ENCODE measurements around the gene MLST8.

Gene MLST8

DNA sequence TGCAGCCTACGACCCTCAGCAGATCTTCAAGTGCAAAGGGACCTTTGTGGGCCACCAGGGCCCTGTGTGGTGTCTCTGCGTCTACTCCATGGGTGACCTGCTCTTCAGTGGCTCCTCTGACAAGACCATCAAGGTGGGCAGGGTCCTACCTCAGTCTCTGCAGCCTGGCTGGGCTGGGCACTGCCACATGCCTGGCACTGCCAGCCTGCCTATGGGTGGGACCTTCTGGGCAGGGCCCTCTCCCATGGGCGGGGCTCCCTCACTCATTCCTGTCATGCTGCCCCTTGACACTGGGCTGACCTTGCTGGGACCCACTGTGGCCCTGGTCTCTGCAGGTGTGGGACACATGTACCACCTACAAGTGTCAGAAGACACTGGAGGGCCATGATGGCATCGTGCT, 31.3 kb upstream of the MLST8 start:
- DNase-seq: no peak

DNA sequence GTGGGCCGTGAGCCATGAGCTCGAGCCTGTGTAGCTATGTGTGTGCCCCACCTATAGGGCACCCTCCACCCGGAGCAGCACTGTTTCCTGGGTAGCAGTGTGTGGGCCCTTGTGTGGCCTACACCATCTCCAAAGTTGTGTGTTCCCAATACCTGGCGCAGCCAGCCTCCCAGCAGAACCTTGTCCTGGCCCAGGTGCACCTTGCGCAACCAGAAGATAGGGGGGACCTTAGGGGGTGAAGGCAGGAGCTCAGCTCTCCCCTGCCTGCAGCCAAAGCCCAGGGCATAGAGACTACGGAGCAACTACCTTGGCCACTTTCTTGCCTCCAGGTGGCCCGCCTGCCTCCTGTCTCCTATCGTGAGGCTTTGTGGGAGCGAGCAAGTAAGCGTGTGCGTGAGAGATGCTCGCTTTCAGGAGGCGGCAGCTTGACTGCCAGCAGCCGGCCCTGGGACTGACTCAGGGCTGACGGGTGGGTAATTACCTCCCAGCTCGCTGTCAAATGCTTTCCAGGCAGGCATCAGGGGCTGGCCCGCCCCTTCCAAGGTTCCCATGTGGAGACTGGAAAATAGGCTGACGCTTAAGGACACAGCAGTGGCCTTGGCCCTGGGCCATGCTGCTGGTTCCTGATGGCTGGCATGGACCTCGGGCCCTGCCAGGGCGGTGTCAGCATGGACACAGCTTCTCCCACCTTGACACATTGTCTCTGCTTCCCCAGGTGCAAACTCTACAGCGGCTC, 30.7 kb upstream of the MLST8 start:
- DNase-seq: no peak

DNA sequence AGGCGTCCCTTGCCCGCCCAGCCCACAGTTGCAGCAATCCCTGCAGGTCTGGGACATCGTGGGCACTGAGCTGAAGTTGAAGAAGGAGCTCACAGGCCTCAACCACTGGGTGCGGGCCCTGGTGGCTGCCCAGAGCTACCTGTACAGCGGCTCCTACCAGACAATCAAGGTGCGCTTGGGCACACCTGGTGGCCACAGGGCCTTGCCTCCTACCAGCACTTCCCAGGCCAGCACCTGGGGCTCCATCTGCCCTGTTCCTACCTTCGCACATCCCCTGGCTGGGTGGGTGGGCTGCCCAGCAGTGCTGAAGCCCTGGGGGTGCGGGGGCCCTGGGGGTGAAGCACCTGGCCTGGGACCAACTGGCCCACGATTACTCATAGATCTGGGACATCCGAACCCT, 29.8 kb upstream of the MLST8 start:
- no peak for DNase-seq

DNA sequence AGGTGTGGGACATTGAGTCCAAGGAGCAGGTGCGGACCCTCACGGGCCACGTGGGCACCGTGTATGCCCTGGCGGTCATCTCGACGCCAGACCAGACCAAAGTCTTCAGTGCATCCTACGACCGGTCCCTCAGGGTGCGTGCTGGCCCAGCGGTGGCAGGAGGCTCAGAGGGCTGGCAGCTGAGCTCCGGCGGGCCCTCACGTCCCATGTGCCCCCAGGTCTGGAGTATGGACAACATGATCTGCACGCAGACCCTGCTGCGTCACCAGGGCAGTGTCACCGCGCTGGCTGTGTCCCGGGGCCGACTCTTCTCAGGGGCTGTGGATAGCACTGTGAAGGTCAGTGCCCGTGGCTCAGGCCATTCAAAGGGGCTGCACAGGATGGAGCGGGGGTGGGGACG, 29.2 kb upstream of the MLST8 start:
- DNase-seq: no peak

DNA sequence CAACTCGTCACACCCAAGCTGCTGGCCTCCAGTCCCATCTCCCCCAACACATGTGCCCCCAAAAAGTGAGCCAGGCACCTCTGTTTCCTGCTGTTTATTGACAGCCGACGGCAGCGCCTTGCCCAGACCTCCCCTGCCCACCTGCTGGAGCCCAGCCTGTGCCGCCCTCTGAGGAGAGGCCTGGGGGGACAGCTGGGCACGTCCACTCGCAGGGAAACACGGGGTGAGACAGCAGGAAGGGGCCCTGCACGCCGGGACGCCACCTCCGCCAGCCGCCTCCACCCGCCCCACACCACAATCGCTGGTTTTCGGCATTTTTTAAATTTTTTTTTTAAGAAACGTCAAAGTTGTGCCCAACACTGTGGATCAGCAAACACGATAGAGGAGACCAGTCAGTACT, 28.2 kb upstream of the MLST8 start:
- DNase-seq: no peak

GRCh38 chr16:2177561-2177960, 27.7 kb upstream of the MLST8 start:
- no peak for DNase-seq

DNA sequence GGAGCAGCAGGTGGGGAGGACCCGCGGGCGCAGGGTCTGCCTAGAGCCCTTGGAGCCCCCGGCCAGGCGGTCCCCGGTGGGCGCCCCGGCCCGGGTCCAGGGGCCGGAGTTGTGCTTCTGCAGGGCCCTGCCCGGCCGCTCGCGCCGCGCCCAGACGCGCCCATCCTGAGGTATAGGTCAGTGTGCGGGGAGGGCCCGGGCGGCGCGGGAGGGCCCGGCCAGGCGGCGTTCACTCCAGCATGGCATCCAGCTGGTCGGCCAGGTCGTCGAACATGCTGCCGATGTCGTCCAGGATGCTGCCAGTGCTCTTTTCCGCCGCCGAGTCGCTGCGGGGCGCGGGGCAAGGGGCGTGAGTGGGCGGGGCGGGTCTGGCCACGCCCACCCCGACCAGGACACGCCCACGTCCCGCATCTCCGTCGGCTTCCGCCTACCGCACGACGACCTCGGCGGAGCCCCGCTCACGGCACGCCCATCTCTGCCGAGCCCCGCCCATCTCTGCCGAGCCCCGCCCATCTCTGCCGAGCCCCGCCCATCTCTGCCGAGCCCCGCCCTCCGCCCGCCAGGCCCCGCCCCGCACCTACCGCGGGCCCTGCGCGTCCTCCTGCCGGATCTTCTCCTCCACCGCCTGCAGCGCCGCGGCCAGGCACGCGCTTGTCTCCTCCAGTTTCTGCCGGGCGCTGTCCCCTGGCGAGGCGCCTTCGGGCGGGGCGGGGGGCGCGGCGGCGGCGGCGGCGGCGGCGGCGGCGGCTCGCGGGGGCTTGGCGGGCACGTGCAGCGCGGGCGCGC, 26.7 kb upstream of the MLST8 start:
- DNase-seq: peak in 1 of 2 donors; percentile 14

- no peak for DNase-seq
Observed at GRCh38 chr16:2179107-2179501, 26.1 kb upstream of the MLST8 start.

- DNase-seq: no peak
Observed at GRCh38 chr16:2179576-2179975, 25.7 kb upstream of the MLST8 start.

DNA sequence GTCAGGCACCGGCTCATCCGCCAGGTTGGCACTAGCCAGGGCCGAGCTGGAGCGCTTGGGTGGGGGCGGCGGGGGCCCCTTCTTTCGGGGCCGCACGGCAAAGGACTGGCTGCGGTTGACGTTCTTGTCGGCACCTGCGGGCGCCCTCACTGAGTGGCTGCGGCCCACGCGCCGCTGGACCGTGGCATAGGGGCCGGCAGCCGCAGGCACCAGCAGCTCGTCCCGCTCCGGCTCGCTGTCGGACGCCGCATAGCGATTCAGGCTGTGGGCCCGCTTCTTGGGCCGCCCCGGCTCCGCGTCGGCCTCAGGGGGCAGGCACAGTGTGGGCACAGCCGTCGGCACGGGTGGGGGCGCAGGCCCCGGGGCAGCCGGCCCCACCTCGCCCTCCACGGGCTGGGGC, 24.8 kb upstream of the MLST8 start:
- DNase-seq: no peak

DNA sequence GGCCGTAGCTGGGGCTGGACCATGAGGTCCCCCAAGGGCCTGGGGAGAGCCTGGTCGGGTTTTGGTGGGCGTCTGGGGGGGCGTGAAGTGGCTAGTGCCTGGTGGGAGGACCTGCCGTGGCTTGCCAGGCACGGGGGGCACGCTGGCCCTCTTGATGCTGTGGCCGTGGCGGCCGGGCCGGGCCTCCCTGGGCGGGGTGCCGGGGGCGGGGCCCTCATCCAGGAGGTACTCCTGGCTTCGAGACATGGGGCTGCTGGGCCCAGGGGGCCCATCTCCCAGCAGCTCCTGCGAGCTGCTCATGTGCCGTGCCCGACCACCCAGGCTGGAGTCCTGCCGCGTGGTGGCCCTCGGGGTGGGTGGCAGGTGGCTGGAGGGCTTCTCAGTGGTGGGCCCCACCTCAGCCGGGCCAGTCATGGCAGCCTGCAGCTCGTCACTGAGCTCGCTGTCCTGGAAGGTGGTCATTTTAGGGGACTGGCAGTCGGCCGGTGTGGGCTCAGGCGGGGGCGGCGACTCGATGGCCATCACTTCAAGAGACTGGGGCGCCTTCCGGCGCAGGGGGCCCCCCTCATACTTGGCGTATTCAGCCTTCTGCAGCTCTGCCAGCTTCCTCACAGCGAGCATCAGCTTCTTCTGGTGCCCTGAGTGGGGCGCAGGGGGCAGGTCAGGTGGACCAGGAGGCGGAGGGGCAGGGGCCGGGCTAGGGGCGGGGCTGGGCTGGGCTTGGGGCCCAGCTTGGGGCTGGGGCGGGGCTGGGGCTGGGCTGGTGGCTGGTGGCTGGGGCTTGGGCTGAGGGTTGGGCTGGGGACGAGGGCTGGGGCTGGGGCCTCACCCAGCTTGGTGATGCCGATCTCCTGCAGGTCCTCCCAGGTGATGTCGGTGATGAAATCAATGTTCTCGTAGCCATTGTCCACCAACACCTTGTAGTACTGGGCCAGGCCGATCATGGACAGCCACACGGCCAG, 24.0 kb upstream of the MLST8 start:
- DNase-seq: no peak

DNA sequence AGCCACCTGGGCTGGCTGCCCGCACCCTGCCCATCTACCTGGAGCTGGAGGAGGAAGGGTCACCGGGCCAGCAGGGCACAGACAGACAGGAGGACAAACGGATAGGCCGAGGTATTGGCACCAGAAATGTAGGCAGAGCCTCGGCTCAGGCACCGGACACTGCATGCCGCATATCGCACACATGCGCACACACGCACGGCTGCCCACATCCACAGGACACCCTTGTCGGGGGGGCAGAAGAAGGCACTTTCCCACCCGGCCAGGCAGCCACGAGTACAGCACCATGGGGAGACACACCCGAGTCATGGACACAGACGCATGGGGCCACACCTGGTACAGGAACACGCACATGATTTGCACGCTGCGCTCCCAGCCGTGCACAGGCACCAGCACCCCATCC, 23.3 kb upstream of the MLST8 start:
- DNase-seq: no peak

DNA sequence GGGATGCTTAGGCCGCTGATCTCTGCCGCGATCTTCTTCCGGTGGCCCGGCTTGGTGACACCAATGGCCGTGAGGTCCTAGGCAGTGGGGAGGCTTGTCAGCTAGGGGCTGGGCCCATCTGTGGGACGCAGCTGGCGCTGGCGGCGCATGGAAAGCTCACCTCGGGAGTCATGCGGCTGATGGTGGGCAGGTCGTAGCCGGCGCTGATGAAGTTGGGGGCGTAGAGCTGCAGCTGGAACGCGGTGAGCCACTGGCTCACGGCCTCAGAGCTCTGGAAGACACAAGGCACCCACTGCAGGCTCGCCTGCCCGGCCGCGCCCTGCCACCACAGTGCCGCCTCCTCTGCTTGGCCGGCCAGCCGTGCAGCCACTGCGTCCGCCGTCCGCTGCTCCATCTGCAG, 21.6 kb upstream of the MLST8 start:
- no peak for DNase-seq

- no peak for DNase-seq
Observed at GRCh38 chr16:2184346-2184745, 20.9 kb upstream of the MLST8 start.

- DNase-seq: no peak
Observed at GRCh38 chr16:2184962-2185361, 20.3 kb upstream of the MLST8 start.

DNA sequence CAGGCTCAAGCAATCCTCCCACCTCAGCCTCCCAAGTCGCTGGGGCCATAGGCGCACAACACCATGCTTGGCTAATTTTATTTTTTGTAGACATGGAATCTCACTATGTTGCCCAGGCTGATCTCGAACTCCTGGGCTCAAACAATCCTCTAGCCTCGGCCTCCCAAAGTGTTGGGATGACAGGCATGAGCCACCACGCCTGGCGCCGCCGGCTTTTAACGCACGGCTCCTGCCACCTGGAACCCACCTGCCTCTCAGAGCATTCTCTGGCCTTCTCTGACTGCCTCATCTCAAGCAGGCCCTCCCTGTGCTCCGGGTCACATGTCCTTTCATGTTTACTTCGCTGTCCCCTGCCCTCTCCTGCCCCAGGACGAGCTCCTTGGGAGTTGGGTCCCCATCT, 19.2 kb upstream of the MLST8 start:
- no peak for DNase-seq

GRCh38 chr16:2186505-2186904, 18.7 kb upstream of the MLST8 start:
- no peak for DNase-seq

GRCh38 chr16:2187212-2187611, 18.0 kb upstream of the MLST8 start:
- no peak for DNase-seq

DNA sequence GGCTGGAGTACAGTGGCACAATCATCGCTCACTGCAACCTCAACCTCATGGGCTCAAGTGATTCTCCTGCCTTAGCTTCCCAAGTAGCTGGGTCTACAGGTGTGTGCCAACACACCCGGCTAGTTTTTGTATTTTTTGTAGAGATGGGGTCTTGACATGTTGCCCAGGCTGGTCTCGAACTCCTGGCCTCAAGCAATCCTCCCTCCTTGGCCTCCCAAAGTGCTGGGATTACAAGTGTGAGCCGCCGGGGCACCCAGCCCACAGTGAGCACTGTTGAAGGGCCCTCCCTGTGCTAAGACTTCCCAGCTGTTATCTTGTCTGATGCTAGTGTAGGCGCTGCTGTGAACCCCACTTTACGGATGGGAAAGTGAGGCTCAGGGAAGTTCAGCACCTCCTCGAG, 16.9 kb upstream of the MLST8 start:
- no peak for DNase-seq

GRCh38 chr16:2189252-2189893, 15.9 kb upstream of the MLST8 start:
- no peak for DNase-seq

DNA sequence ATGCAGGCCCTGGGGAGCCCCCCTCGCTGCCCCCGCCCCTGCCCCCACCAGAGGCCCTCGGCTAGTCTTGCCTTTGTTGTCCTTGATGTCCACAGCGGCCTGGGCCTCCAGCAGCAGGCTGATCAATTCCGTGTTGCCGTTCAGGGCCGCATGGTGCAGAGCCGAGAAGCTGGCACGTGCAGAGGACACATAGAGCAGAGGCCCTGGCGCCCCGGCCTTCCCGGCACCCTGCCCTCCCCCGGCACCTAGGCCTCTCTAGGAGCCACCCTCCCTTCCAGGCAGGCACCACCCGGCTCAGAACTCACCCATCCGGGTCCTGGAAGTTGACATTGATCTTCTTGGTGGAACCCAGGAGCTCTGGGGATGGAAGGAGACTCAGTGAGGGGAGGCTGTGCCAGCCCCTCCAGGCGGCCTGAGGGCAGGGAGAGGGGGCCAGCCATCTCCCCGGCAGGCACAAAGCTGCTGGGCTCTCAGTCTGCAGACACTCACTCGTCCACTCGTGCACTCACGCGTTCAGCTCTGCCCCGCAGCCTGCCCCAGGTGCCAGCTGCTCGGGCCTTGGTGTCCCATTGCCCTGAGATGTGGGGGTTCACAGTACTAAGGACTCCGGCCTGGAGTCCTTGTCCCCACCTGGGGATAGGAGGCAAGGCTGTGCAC, 15.1 kb upstream of the MLST8 start:
- DNase-seq: no peak
